HepG2 (cell line): ENCODE measurements around the gene PROP1. TPM values are rescaled to one million over a fixed set of nuclear protein-coding genes. Genes with fewer than 3 reads are reported as not detected.

Source experiments
- ATAC-seq: fragments of 200-7000 bp; cut with Tn5 transposase; 3 replicates; pipeline ENCODE4 v1.9.1; 2020; ENCODE audit warnings: mild to moderate bottlenecking, moderate library complexity
- BruUV-seq: library from RNA; stranded (reverse); fragments of 400-500 nt; replicated peaks from 2 replicates; lab custom pipeline; 2021; lab: Mats Ljungman, UMichigan
- CTCF ChIA-PET: fragments of 300-600 bp; formaldehyde crosslinking; extraction: SDS; loops from one replicate; lab custom pipeline; 2021; ENCODE audit warnings: low total read pairs, inconsistent platforms, low intra/inter-chr PET ratio; lab: Yijun Ruan, JAX
- POLR2A ChIA-PET: fragments of 350-600 bp; sonication (Branson Sonifier 250); formaldehyde crosslinking; loops from one replicate; lab custom pipeline; 2020; ENCODE audit warnings: antibody characterized with exemption, inconsistent platforms; lab: Yijun Ruan, JAX
- DNase-seq: peaks from one replicate; pipeline ENCODE4 v3.0.0-alpha.2; 2015; ENCODE audit warnings: low spot score
- FAIRE-seq: peaks from 3 replicates; lab custom pipeline; 2011; peaks lifted over from hg19 to GRCh38; lab: Jason Lieb, UNC
- H2AFZ ChIP-seq: one replicate; pipeline ENCODE4 v1.6.1; 2011; ENCODE audit warnings: low read length, inconsistent platforms
- H3K27ac ChIP-seq: fragments of 300-600 bp; 3 replicates; pipeline ENCODE4 v1.8.0; 2011; ENCODE audit warnings: mixed run types, mild to moderate bottlenecking, mixed read lengths, low read length, inconsistent platforms; ENCODE audit not compliant: insufficient read depth; ENCODE audit errors: extremely low read length
- H3K27me3 ChIP-seq, 2 experiments: fragments of 200-600 bp in 1 of 2; 2 replicates in 1 of 2; 3 replicates in 1 of 2; pipeline versions ENCODE4 v1.6.0 to v1.8.0; 2011; ENCODE audit warnings: low read length in 2 of 2, mild to moderate bottlenecking in 2 of 2, moderate library complexity in 2 of 2, inconsistent platforms in 1 of 2; ENCODE audit not compliant: insufficient read depth in 2 of 2, control insufficient read depth in 1 of 2
- H3K36me3 ChIP-seq, 2 experiments: fragments of 200-600 bp in 1 of 2; replicated peaks in 1 of 2; 2 replicates in 1 of 2; 3 replicates in 1 of 2; pipeline versions ENCODE4 v1.5.1 to v1.8.0; 2011; ENCODE audit warnings: low read length in 2 of 2, inconsistent platforms in 1 of 2; ENCODE audit not compliant: insufficient read depth in 2 of 2, control insufficient read depth in 1 of 2
- H3K4me1 ChIP-seq: 2 replicates; pipeline ENCODE4 v1.5.1; 2012; ENCODE audit warnings: low read length, inconsistent platforms; ENCODE audit not compliant: insufficient read depth
- H3K4me2 ChIP-seq: 2 replicates; pipeline ENCODE4 v1.6.0; 2011; ENCODE audit warnings: low read depth, low read length, inconsistent platforms
- H3K4me3 ChIP-seq, 3 experiments: fragments of 200-600 bp in 1 of 3; sonication (generic), shearing (Covaris generic) in 1 of 3; replicated peaks in 1 of 3; 2 replicates each; pipeline ENCODE4 v1.5.1; 2011 to 2016; ENCODE audit warnings: low read length in 3 of 3, inconsistent platforms in 2 of 3, low read depth in 2 of 3, mild to moderate bottlenecking in 2 of 3, control low read depth in 1 of 3, mixed read lengths in 1 of 3; ENCODE audit not compliant: insufficient read depth in 1 of 3
- H3K79me2 ChIP-seq: one replicate; pipeline ENCODE4 v1.6.1; 2011; ENCODE audit warnings: low read length, inconsistent platforms; ENCODE audit not compliant: insufficient read depth
- H3K9ac ChIP-seq: 2 replicates; pipeline ENCODE4 v1.6.0; 2011; ENCODE audit warnings: mild to moderate bottlenecking, low read depth, low read length, inconsistent platforms; ENCODE audit not compliant: insufficient read depth
- H3K9me3 ChIP-seq: 2 replicates; pipeline ENCODE4 v1.5.1; 2012; ENCODE audit warnings: mild to moderate bottlenecking, low read length
- H4K20me1 ChIP-seq: 2 replicates; pipeline ENCODE4 v1.6.0; 2011; ENCODE audit warnings: inconsistent platforms, mild to moderate bottlenecking, low read length, moderate library complexity; ENCODE audit not compliant: insufficient read depth
- CHD2 ChIP-seq: IDR thresholded peaks from 2 replicates; pipeline ENCODE4 v1.6.1; 2011; ENCODE audit warnings: low read depth, low read length, improper control_type of control experiment
- CREB1 ChIP-seq, 2 experiments: fragments of 450-650 bp in 1 of 2; IDR thresholded peaks; 2 replicates each; pipeline ENCODE4 v1.6.1; 2016 to 2017; ENCODE audit warnings: control low read depth in 1 of 2, mild to moderate bottlenecking in 1 of 2, missing compliant biosample characterization in 1 of 2, missing genetic modification characterization in 1 of 2
- GATAD1 ChIP-seq: IDR thresholded peaks from 2 replicates; pipeline ENCODE4 v1.6.1; 2016; ENCODE audit warnings: missing genetic modification reagents, missing compliant biosample characterization
- KDM5B ChIP-seq: sonication (generic); formaldehyde crosslinking; IDR thresholded peaks from 2 replicates; pipeline ENCODE4 v1.4.0; 2020; ENCODE audit warnings: missing genetic modification reagents, mild to moderate bottlenecking, borderline replicate concordance
- MAFK ChIP-seq, 2 experiments: IDR thresholded peaks in 1 of 2; conservative IDR thresholded peaks in 1 of 2; 2 replicates each; pipeline ENCODE4 v1.6.1; 2011; ENCODE audit warnings: improper control_type of control experiment in 2 of 2, low read length in 2 of 2
- NR2F1 ChIP-seq, 2 experiments: fragments of 450-650 bp in 1 of 2; formaldehyde crosslinking in 1 of 2; IDR thresholded peaks; 2 replicates each; pipeline versions ENCODE4 v1.5.0 to v1.6.1; 2016 to 2020; ENCODE audit warnings: mild to moderate bottlenecking in 1 of 2, missing compliant biosample characterization in 1 of 2, missing genetic modification reagents in 1 of 2, moderate library complexity in 1 of 2
- WGBS: methylation state at CpG from one replicate; pipeline ENCODE4 v1.1.6; 2017; ENCODE audit warnings: low lambda C conversion rate; 5-methylcytosine and 5-hydroxymethylcytosine counted together
- in situ Hi-C: cut with HindIII; loops from 2 replicates; pipeline ENCODE4 v1.10.0; 2017; ENCODE audit warnings: low pct_unique_long_range_greater_than_20kb; ENCODE audit not compliant: extremely low pct_ligation_motif_present
- intact Hi-C: fragments of 100-400 bp; cut with micrococcal nuclease; formaldehyde crosslinking; loops from one replicate; pipeline ENCODE4 v1.10.0; 2022; ENCODE audit not compliant: unreplicated experiment
- polyA plus RNA-seq, 8 experiments: library from polyadenylated mRNA; depleted of rRNA in 3 of 8; stranded (reverse) in 7 of 8; unstranded in 1 of 8; fragments of >200 nt; fragmentation: Illumina TruSeq in 4 of 8; extraction: Trizol in 4 of 8; gene quantifications; 2 replicates each; pipeline versions ENCODE4 v1.2.1 to v1.2.3, GENCODE V29; 2011 to 2016; ENCODE audit warnings: low read depth in 4 of 8, missing spikeins in 1 of 8, mixed read lengths in 1 of 8; ENCODE audit not compliant: insufficient read depth in 1 of 8
- total RNA-seq, 5 experiments: library from RNA; depleted of rRNA; stranded (reverse); fragments of >200 nt; fragmentation: Illumina TruSeq; extraction: Trizol; gene quantifications; 2 replicates each; pipeline ENCODE4 v1.2.3, GENCODE V29; 2016; ENCODE audit warnings: low read depth in 1 of 5
- TF ChIP-seq, protein P1 (sequence below): sonication (generic); formaldehyde crosslinking; IDR thresholded peaks from 2 replicates; pipeline ENCODE4 v1.9.0; 2021; ENCODE audit warnings: missing genetic modification reagents, borderline replicate concordance
- TF ChIP-seq, protein P2 (sequence below): sonication (generic); formaldehyde crosslinking; conservative IDR thresholded peaks from 2 replicates; pipeline ENCODE4 v1.8.0; 2022; ENCODE audit warnings: low read depth, missing genetic modification reagents

Gene PROP1
- total and polyA plus RNA-seq, 2 of the 13 experiments (the other 11 are each of a cell fraction or from before 2014, with no cell fraction given) = not detected

- H3K27me3 ChIP-seq = peaks cover 5 to 43% of the 10 kb centered on the region in 2 experiments; a peak in 4 of 5 replicates
- POLR2A ChIA-PET = no interaction called here
- H3K4me2 ChIP-seq = no peak overlapping the region
- ATAC-seq = no peak; the same call in 2 of the 3 replicates
- H3K36me3 ChIP-seq = no peaks in the 10 kb centered on the region
- H3K9me3 ChIP-seq = no peaks in the 10 kb centered on the region
- FAIRE-seq = no peak
- CTCF ChIA-PET = no interaction called here
- no peak overlapping the region for H3K9ac ChIP-seq
- no TSS peak for BruUV-seq
- intact Hi-C loops (no loop called here), in situ Hi-C loops (loop anchor here (10.0 kb wide), 1 partner anchor 83 kb away; no protein-coding TSS in a partner anchor)
- H4K20me1 ChIP-seq = no peaks in the 10 kb centered on the region; the same call in 1 of the 2 replicates
- 0 out of 2 replicates have a peak, but pooled peaks have one; percentile 9 for TF ChIP-seq CREB1 (IDR thresholded peaks at IDR 0.05)
- TF ChIP-seq CREB1 (CRISPR knock-in tag; IDR thresholded peaks at IDR 0.05) = no peak
- no peak for TF ChIP-seq GATAD1 (CRISPR knock-in tag)
- TF ChIP-seq MAFK (conservative IDR thresholded peaks at IDR 0.05 in 1 of 2, IDR thresholded peaks at IDR 0.05 in 1 of 2; ENCODE audit: low read length in 2 of 2) = 0 out of 4 replicates have a peak, but pooled peaks of 1 of the 2 experiments have one; percentile 17
- H3K4me3 ChIP-seq = no peak overlapping the region
- no peak for DNase-seq
- no peak overlapping the region for H3K27ac ChIP-seq
- H3K4me1 ChIP-seq = no peaks in the 10 kb centered on the region
- H2AFZ ChIP-seq = no peak overlapping the region
- no peaks in the 10 kb centered on the region for H3K79me2 ChIP-seq
- 31% methylated on average over 18 of the region's 26 CpGs for WGBS
Observed at GRCh38 chr5:177981296-177982071, 14.6 kb downstream of the PROP1 start.

- 36% methylated on average over 5 of the region's 10 CpGs for WGBS
- H2AFZ ChIP-seq = no peak overlapping the region
- TF ChIP-seq KDM5B (CRISPR knock-in tag) = no peak
- TF ChIP-seq, protein P1, sequence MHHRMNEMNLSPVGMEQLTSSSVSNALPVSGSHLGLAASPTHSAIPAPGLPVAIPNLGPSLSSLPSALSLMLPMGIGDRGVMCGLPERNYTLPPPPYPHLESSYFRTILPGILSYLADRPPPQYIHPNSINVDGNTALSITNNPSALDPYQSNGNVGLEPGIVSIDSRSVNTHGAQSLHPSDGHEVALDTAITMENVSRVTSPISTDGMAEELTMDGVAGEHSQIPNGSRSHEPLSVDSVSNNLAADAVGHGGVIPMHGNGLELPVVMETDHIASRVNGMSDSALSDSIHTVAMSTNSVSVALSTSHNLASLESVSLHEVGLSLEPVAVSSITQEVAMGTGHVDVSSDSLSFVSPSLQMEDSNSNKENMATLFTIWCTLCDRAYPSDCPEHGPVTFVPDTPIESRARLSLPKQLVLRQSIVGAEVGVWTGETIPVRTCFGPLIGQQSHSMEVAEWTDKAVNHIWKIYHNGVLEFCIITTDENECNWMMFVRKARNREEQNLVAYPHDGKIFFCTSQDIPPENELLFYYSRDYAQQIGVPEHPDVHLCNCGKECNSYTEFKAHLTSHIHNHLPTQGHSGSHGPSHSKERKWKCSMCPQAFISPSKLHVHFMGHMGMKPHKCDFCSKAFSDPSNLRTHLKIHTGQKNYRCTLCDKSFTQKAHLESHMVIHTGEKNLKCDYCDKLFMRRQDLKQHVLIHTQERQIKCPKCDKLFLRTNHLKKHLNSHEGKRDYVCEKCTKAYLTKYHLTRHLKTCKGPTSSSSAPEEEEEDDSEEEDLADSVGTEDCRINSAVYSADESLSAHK (CRISPR knock-in tag) = no peak
- no peak for TF ChIP-seq CHD2
- TF ChIP-seq NR2F1 (CRISPR knock-in tag; IDR thresholded peaks at IDR 0.05) = no peak
- TF ChIP-seq, protein P2, sequence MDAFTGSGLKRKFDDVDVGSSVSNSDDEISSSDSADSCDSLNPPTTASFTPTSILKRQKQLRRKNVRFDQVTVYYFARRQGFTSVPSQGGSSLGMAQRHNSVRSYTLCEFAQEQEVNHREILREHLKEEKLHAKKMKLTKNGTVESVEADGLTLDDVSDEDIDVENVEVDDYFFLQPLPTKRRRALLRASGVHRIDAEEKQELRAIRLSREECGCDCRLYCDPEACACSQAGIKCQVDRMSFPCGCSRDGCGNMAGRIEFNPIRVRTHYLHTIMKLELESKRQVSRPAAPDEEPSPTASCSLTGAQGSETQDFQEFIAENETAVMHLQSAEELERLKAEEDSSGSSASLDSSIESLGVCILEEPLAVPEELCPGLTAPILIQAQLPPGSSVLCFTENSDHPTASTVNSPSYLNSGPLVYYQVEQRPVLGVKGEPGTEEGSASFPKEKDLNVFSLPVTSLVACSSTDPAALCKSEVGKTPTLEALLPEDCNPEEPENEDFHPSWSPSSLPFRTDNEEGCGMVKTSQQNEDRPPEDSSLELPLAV (CRISPR knock-in tag) = no peak
Observed at GRCh38 chr5:177980743-177981151, 15.3 kb downstream of the PROP1 start.

More at GRCh38 chr5:177980743-177981151, 15.3 kb downstream of the PROP1 start:
- H3K27ac ChIP-seq = no peak overlapping the region
- FAIRE-seq = no peak
- no peak overlapping the region for H3K4me2 ChIP-seq
- no peak for ATAC-seq
- H3K27me3 ChIP-seq = peaks cover 5 to 37% of the 10 kb centered on the region in 2 experiments; a peak in 4 of 5 replicates
- in situ Hi-C loops = loop anchor here (10.0 kb wide), 1 partner anchor 84 kb away; no protein-coding TSS in a partner anchor
- no peaks in the 10 kb centered on the region for H3K79me2 ChIP-seq
- BruUV-seq = no TSS peak
- H3K9me3 ChIP-seq = no peaks in the 10 kb centered on the region
- POLR2A ChIA-PET = no interaction called here
- H4K20me1 ChIP-seq = no peaks in the 10 kb centered on the region; the same call in 1 of the 2 replicates
- H3K4me3 ChIP-seq = no peak overlapping the region
- H3K9ac ChIP-seq = no peak overlapping the region
- no peaks in the 10 kb centered on the region for H3K36me3 ChIP-seq
- DNase-seq = no peak
- CTCF ChIA-PET = no interaction called here
- no peaks in the 10 kb centered on the region for H3K4me1 ChIP-seq
- intact Hi-C loops = no loop called here
